ENCODE data around the gene TFRC.
"Not testable (repeated sequence)": the region's sequence is repeated elsewhere in the genome, so short reads cannot be mapped to it uniquely, and the experiment has no call there.

TFRC gene

GRCh38 chr3:196048922-196049598 lies 32.8 kb downstream of the TFRC start:
- DNase-seq (ENCODE audit: low spot score), result no peak

- DNase-seq (ENCODE audit: low spot score), result no peak
Measured at GRCh38 chr3:196047391-196048030, 34.4 kb downstream of the TFRC start.

- no peak for DNase-seq (ENCODE audit: low spot score)
Measured at GRCh38 chr3:196044513-196044912, 37.4 kb downstream of the TFRC start.

- no peak for DNase-seq (ENCODE audit: low spot score)
Measured at GRCh38 chr3:196042673-196043072, 39.2 kb downstream of the TFRC start.

GRCh38 chr3:196039359-196039758 lies 42.5 kb downstream of the TFRC start:
- DNase-seq (ENCODE audit: low spot score), result no peak

GRCh38 chr3:196026059-196026458 lies 55.8 kb downstream of the TFRC start:
- DNase-seq (ENCODE audit: low spot score), result not testable (repeated sequence)

- no peak for DNase-seq (ENCODE audit: low spot score)
Measured at GRCh38 chr3:196024968-196025367, 56.9 kb downstream of the TFRC start.

GRCh38 chr3:196023947-196024346 lies 57.9 kb downstream of the TFRC start:
- no peak for DNase-seq (ENCODE audit: low spot score)

GRCh38 chr3:196022499-196022878 lies 59.4 kb downstream of the TFRC start:
- DNase-seq (ENCODE audit: low spot score), result not testable (repeated sequence)

- DNase-seq (ENCODE audit: low spot score), result no peak
Measured at GRCh38 chr3:196020373-196020772, 61.5 kb downstream of the TFRC start.

GRCh38 chr3:196019576-196019975 lies 62.3 kb downstream of the TFRC start:
- not testable (repeated sequence) for DNase-seq (ENCODE audit: low spot score)

- not testable (repeated sequence) for DNase-seq (ENCODE audit: low spot score)
Measured at GRCh38 chr3:196018159-196018558, 63.7 kb downstream of the TFRC start.

GRCh38 chr3:196016485-196016884 lies 65.4 kb downstream of the TFRC start:
- DNase-seq (ENCODE audit: low spot score), result no peak

- DNase-seq (ENCODE audit: low spot score), result no peak
Measured at GRCh38 chr3:196016059-196016458, 65.8 kb downstream of the TFRC start.

GRCh38 chr3:196013587-196014487 lies 68.1 kb downstream of the TFRC start:
- DNase-seq (ENCODE audit: low spot score), result no peak

- no peak for DNase-seq (ENCODE audit: low spot score)
Measured at GRCh38 chr3:196012941-196013476, 68.9 kb downstream of the TFRC start.

- DNase-seq (ENCODE audit: low spot score), result no peak
Measured at GRCh38 chr3:196012481-196012880, 69.4 kb downstream of the TFRC start.

- no peak for DNase-seq (ENCODE audit: low spot score)
Measured at GRCh38 chr3:196009456-196009855, 72.4 kb downstream of the TFRC start.

GRCh38 chr3:196008929-196009328 lies 73.0 kb downstream of the TFRC start:
- no peak for DNase-seq (ENCODE audit: low spot score)

- DNase-seq (ENCODE audit: low spot score), result no peak
Measured at GRCh38 chr3:196008387-196008786, 73.5 kb downstream of the TFRC start.

- no peak for DNase-seq (ENCODE audit: low spot score)
Measured at GRCh38 chr3:196007744-196008335, 74.0 kb downstream of the TFRC start.

- DNase-seq (ENCODE audit: low spot score), result not testable (repeated sequence)
Measured at GRCh38 chr3:196005338-196005737, 76.6 kb downstream of the TFRC start.

Data from globus pallidus (tissue), 1 donor.